Measurements from ENCODE around the gene EPB41L1.

- TF ChIP-seq CTCF (IDR thresholded peaks at IDR 0.05 in 8 of 11, conservative IDR thresholded peaks at IDR 0.05 in 3 of 11) (no peak), POLR2A (IDR thresholded peaks at IDR 0.05) (no peak)
Measured at GRCh38 chr20:36260316-36260715, 105.8 kb downstream of the EPB41L1 start.

Data from spleen (tissue), 7 donors.